HG03108 (cell line): ENCODE results near the gene CDC14A.
A peak's percentile ranks its signal among the peaks of the same experiment; 100 is the strongest.
"Not testable (repeated sequence)": the region's sequence is repeated elsewhere in the genome, so short reads cannot be mapped to it uniquely, and the experiment has no call there.

Source experiments
- ATAC-seq: cut with Tn5 transposase; IDR thresholded peaks from one replicate; pipeline ENCODE4 v1.9.1; 2021; ENCODE audit warnings: moderate library complexity; ENCODE audit not compliant: unreplicated experiment

Gene CDC14A

GRCh38 chr1:100361511-100362089 lies 9.3 kb downstream of the CDC14A start:
- no peak for ATAC-seq

- ATAC-seq, result no peak
These were observed 10.6 kb downstream of the CDC14A start for GRCh38 chr1:100362821-100363466.

GRCh38 chr1:100363831-100364230 lies 11.5 kb downstream of the CDC14A start:
- ATAC-seq, result no peak

- ATAC-seq, result no peak
These were observed 12.4 kb downstream of the CDC14A start for GRCh38 chr1:100364697-100365096.

- ATAC-seq, result no peak
These were observed 13.9 kb downstream of the CDC14A start for GRCh38 chr1:100366209-100366525.

GRCh38 chr1:100369339-100369738 lies 17.0 kb downstream of the CDC14A start:
- not testable (repeated sequence) for ATAC-seq

GRCh38 chr1:100373953-100374352 lies 21.6 kb downstream of the CDC14A start:
- ATAC-seq, result not testable (repeated sequence)

GRCh38 chr1:100376890-100377289 lies 24.6 kb downstream of the CDC14A start:
- ATAC-seq, result not testable (repeated sequence)

GRCh38 chr1:100377590-100378361 lies 25.5 kb downstream of the CDC14A start:
- peak; percentile 90 for ATAC-seq

GRCh38 chr1:100378956-100379355 lies 26.6 kb downstream of the CDC14A start:
- no peak for ATAC-seq

GRCh38 chr1:100380635-100381034 lies 28.3 kb downstream of the CDC14A start:
- no peak for ATAC-seq

- no peak for ATAC-seq
These were observed 30.4 kb downstream of the CDC14A start for GRCh38 chr1:100382657-100383056.

- ATAC-seq, result no peak
These were observed 31.6 kb downstream of the CDC14A start for GRCh38 chr1:100383743-100384405.

- ATAC-seq, result no peak
These were observed 34.9 kb downstream of the CDC14A start for GRCh38 chr1:100387209-100387608.

GRCh38 chr1:100387657-100388350 lies 35.5 kb downstream of the CDC14A start:
- no peak for ATAC-seq

- no peak for ATAC-seq
These were observed 38.2 kb downstream of the CDC14A start for GRCh38 chr1:100390531-100390930.

- ATAC-seq, result no peak
These were observed 39.4 kb downstream of the CDC14A start for GRCh38 chr1:100391675-100392074.

GRCh38 chr1:100392756-100393155 lies 40.5 kb downstream of the CDC14A start:
- ATAC-seq, result no peak

- ATAC-seq, result no peak
These were observed 42.0 kb downstream of the CDC14A start for GRCh38 chr1:100394285-100394684.

- ATAC-seq, result no peak
These were observed 43.6 kb downstream of the CDC14A start for GRCh38 chr1:100395913-100396312.

GRCh38 chr1:100396651-100397050 lies 44.3 kb downstream of the CDC14A start:
- ATAC-seq, result no peak
